HepG2 (cell line): ENCODE data around the gene RBM28. TPM values are rescaled to one million over a fixed set of nuclear protein-coding genes. Genes with fewer than 3 reads are reported as not detected.

Experiments
- ATAC-seq: fragments of 200-7000 bp; cut with Tn5 transposase; 3 replicates; pipeline ENCODE4 v1.9.1; 2020; ENCODE audit warnings: mild to moderate bottlenecking, moderate library complexity
- BruUV-seq: library from RNA; stranded (reverse); fragments of 400-500 nt; replicated peaks from 2 replicates; lab custom pipeline; 2021; lab: Mats Ljungman, UMichigan
- CTCF ChIA-PET: fragments of 300-600 bp; formaldehyde crosslinking; extraction: SDS; loops from one replicate; lab custom pipeline; 2021; ENCODE audit warnings: low total read pairs, inconsistent platforms, low intra/inter-chr PET ratio; lab: Yijun Ruan, JAX
- POLR2A ChIA-PET: fragments of 350-600 bp; sonication (Branson Sonifier 250); formaldehyde crosslinking; loops from one replicate; lab custom pipeline; 2020; ENCODE audit warnings: antibody characterized with exemption, inconsistent platforms; lab: Yijun Ruan, JAX
- DNase-seq: peaks from one replicate; pipeline ENCODE4 v3.0.0-alpha.2; 2015; ENCODE audit warnings: low spot score
- FAIRE-seq: peaks from 3 replicates; lab custom pipeline; 2011; peaks lifted over from hg19 to GRCh38; lab: Jason Lieb, UNC
- H2AFZ ChIP-seq: one replicate; pipeline ENCODE4 v1.6.1; 2011; ENCODE audit warnings: low read length, inconsistent platforms
- H3K27ac ChIP-seq: fragments of 300-600 bp; 3 replicates; pipeline ENCODE4 v1.8.0; 2011; ENCODE audit warnings: mixed run types, mild to moderate bottlenecking, mixed read lengths, low read length, inconsistent platforms; ENCODE audit not compliant: insufficient read depth; ENCODE audit errors: extremely low read length
- H3K27me3 ChIP-seq, 2 experiments: fragments of 200-600 bp in 1 of 2; 2 replicates in 1 of 2; 3 replicates in 1 of 2; pipeline versions ENCODE4 v1.6.0 to v1.8.0; 2011; ENCODE audit warnings: low read length in 2 of 2, mild to moderate bottlenecking in 2 of 2, moderate library complexity in 2 of 2, inconsistent platforms in 1 of 2; ENCODE audit not compliant: insufficient read depth in 2 of 2, control insufficient read depth in 1 of 2
- H3K36me3 ChIP-seq, 2 experiments: fragments of 200-600 bp in 1 of 2; replicated peaks in 1 of 2; 2 replicates in 1 of 2; 3 replicates in 1 of 2; pipeline versions ENCODE4 v1.5.1 to v1.8.0; 2011; ENCODE audit warnings: low read length in 2 of 2, inconsistent platforms in 1 of 2; ENCODE audit not compliant: insufficient read depth in 2 of 2, control insufficient read depth in 1 of 2
- H3K4me1 ChIP-seq: 2 replicates; pipeline ENCODE4 v1.5.1; 2012; ENCODE audit warnings: low read length, inconsistent platforms; ENCODE audit not compliant: insufficient read depth
- H3K4me2 ChIP-seq: 2 replicates; pipeline ENCODE4 v1.6.0; 2011; ENCODE audit warnings: low read depth, low read length, inconsistent platforms
- H3K4me3 ChIP-seq, 3 experiments: fragments of 200-600 bp in 1 of 3; sonication (generic), shearing (Covaris generic) in 1 of 3; replicated peaks in 1 of 3; 2 replicates each; pipeline ENCODE4 v1.5.1; 2011 to 2016; ENCODE audit warnings: low read length in 3 of 3, inconsistent platforms in 2 of 3, low read depth in 2 of 3, mild to moderate bottlenecking in 2 of 3, control low read depth in 1 of 3, mixed read lengths in 1 of 3; ENCODE audit not compliant: insufficient read depth in 1 of 3
- H3K79me2 ChIP-seq: one replicate; pipeline ENCODE4 v1.6.1; 2011; ENCODE audit warnings: low read length, inconsistent platforms; ENCODE audit not compliant: insufficient read depth
- H3K9ac ChIP-seq: 2 replicates; pipeline ENCODE4 v1.6.0; 2011; ENCODE audit warnings: mild to moderate bottlenecking, low read depth, low read length, inconsistent platforms; ENCODE audit not compliant: insufficient read depth
- H3K9me3 ChIP-seq: 2 replicates; pipeline ENCODE4 v1.5.1; 2012; ENCODE audit warnings: mild to moderate bottlenecking, low read length
- H4K20me1 ChIP-seq: 2 replicates; pipeline ENCODE4 v1.6.0; 2011; ENCODE audit warnings: inconsistent platforms, mild to moderate bottlenecking, low read length, moderate library complexity; ENCODE audit not compliant: insufficient read depth
- AGO2 ChIP-seq: fragments of 200-400 bp; formaldehyde crosslinking; optimal IDR thresholded peaks from 2 replicates; pipeline ENCODE3; 2017; ENCODE audit warnings: mild to moderate bottlenecking, low read depth, low read length, moderate library complexity
- CC2D1A ChIP-seq: sonication (generic); formaldehyde crosslinking; IDR thresholded peaks from 2 replicates; pipeline ENCODE4 v1.8.1; 2023; ENCODE audit warnings: mild to moderate bottlenecking, missing genetic modification reagents
- CHD2 ChIP-seq: IDR thresholded peaks from 2 replicates; pipeline ENCODE4 v1.6.1; 2011; ENCODE audit warnings: low read depth, low read length, improper control_type of control experiment
- E2F2 ChIP-seq: sonication (generic); formaldehyde crosslinking; IDR thresholded peaks from 2 replicates; pipeline ENCODE4 v1.4.0; 2020; ENCODE audit warnings: missing genetic modification reagents, borderline replicate concordance
- KDM6A ChIP-seq: IDR thresholded peaks from 2 replicates; pipeline ENCODE4 v1.6.1; 2016; ENCODE audit warnings: low read depth
- MED13 ChIP-seq: sonication (generic); formaldehyde crosslinking; IDR thresholded peaks from 2 replicates; pipeline ENCODE4 v1.5.0; 2020; ENCODE audit warnings: missing genetic modification reagents
- MTF2 ChIP-seq: sonication (generic); formaldehyde crosslinking; IDR thresholded peaks from 2 replicates; pipeline ENCODE4 v1.5.0; 2020; ENCODE audit warnings: missing genetic modification reagents, borderline replicate concordance
- NCOA1 ChIP-seq: sonication (generic); formaldehyde crosslinking; IDR thresholded peaks from 2 replicates; pipeline ENCODE4 v1.9.0; 2021; ENCODE audit warnings: missing genetic modification reagents
- NFYB ChIP-seq: sonication (generic); formaldehyde crosslinking; IDR thresholded peaks from 2 replicates; pipeline ENCODE4 v1.4.0; 2020; ENCODE audit warnings: missing genetic modification reagents
- PCBP2 ChIP-seq: fragments of 200-400 bp; formaldehyde crosslinking; optimal IDR thresholded peaks from 2 replicates; pipeline ENCODE3; 2018; ENCODE audit warnings: low read length, low read depth; ENCODE audit not compliant: poor library complexity, severe bottlenecking
- SOX5 ChIP-seq: IDR thresholded peaks from 2 replicates; pipeline ENCODE4 v1.6.1; 2016; ENCODE audit warnings: borderline replicate concordance
- TAF15 ChIP-seq: fragments of 200-400 bp; formaldehyde crosslinking; IDR thresholded peaks from one replicate; pipeline ENCODE4 v1.6.1; 2018; ENCODE audit warnings: mild to moderate bottlenecking, low read depth, low read length; ENCODE audit not compliant: poor library complexity, severe bottlenecking
- TCF12 ChIP-seq, 2 experiments: fragments of 450-650 bp in 1 of 2; sonication (generic) in 1 of 2; formaldehyde crosslinking in 1 of 2; IDR thresholded peaks; 2 replicates each; pipeline versions ENCODE4 v1.6.1 to v1.8.0; 2017 to 2022; ENCODE audit warnings: antibody characterized with exemption in 1 of 2, mild to moderate bottlenecking in 1 of 2, missing genetic modification reagents in 1 of 2, moderate library complexity in 1 of 2
- ZNF382 ChIP-seq: sonication (generic); formaldehyde crosslinking; IDR thresholded peaks from 2 replicates; pipeline ENCODE4 v1.5.0; 2020; ENCODE audit warnings: missing genetic modification reagents, mild to moderate bottlenecking, borderline replicate concordance
- ZNF530 ChIP-seq: sonication (generic); formaldehyde crosslinking; IDR thresholded peaks from 2 replicates; pipeline ENCODE4 v1.5.0; 2020; ENCODE audit warnings: low read depth, mild to moderate bottlenecking, missing genetic modification reagents
- ZNF569 ChIP-seq: sonication (generic); formaldehyde crosslinking; IDR thresholded peaks from 2 replicates; pipeline ENCODE4 v1.5.0; 2020; ENCODE audit warnings: mild to moderate bottlenecking, missing genetic modification reagents, moderate library complexity, borderline replicate concordance
- ZNF670 ChIP-seq: sonication (generic); formaldehyde crosslinking; IDR thresholded peaks from 2 replicates; pipeline ENCODE4 v1.8.0; 2022; ENCODE audit warnings: mild to moderate bottlenecking, missing genetic modification reagents, borderline replicate concordance
- WGBS: methylation state at CpG from one replicate; pipeline ENCODE4 v1.1.6; 2017; ENCODE audit warnings: low lambda C conversion rate; 5-methylcytosine and 5-hydroxymethylcytosine counted together
- in situ Hi-C: cut with HindIII; loops from 2 replicates; pipeline ENCODE4 v1.10.0; 2017; ENCODE audit warnings: low pct_unique_long_range_greater_than_20kb; ENCODE audit not compliant: extremely low pct_ligation_motif_present
- intact Hi-C: fragments of 100-400 bp; cut with micrococcal nuclease; formaldehyde crosslinking; loops from one replicate; pipeline ENCODE4 v1.10.0; 2022; ENCODE audit not compliant: unreplicated experiment
- polyA plus RNA-seq, 8 experiments: library from polyadenylated mRNA; depleted of rRNA in 3 of 8; stranded (reverse) in 7 of 8; unstranded in 1 of 8; fragments of >200 nt; fragmentation: Illumina TruSeq in 4 of 8; extraction: Trizol in 4 of 8; gene quantifications; 2 replicates each; pipeline versions ENCODE4 v1.2.1 to v1.2.3, GENCODE V29; 2011 to 2016; ENCODE audit warnings: low read depth in 4 of 8, missing spikeins in 1 of 8, mixed read lengths in 1 of 8; ENCODE audit not compliant: insufficient read depth in 1 of 8
- total RNA-seq, 5 experiments: library from RNA; depleted of rRNA; stranded (reverse); fragments of >200 nt; fragmentation: Illumina TruSeq; extraction: Trizol; gene quantifications; 2 replicates each; pipeline ENCODE4 v1.2.3, GENCODE V29; 2016; ENCODE audit warnings: low read depth in 1 of 5

RBM28 gene
- total and polyA plus RNA-seq, 2 of the 13 experiments (the other 11 are each of a cell fraction or from before 2014, with no cell fraction given) = 20.5 to 49.0 TPM

DNA sequence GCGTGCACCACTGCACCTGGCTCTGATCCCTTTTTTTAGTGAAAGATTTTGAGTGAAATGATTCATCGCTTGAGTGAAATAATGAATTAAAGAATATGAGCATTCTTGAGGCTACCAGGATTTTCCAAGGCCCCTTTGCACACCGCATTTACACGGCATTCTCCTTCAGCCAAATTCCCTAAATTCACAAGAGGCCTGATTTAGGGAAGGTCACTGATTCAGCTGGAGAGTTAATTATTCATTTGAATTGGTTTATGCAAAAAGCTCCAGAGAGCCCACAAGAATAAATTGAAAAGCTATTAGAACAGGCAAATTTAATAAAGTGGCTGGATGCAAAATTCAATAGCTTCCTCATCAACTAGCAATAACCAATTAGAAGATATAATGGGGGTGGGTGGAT, 56.2 kb downstream of the RBM28 start:
- WGBS = 94% methylated on average over 4 of the region's 4 CpGs
- no peaks in the 10 kb centered on the region for H3K4me1 ChIP-seq
- no TSS peak for BruUV-seq
- no peaks in the 10 kb centered on the region for H4K20me1 ChIP-seq
- intact Hi-C loops = no loop called here
- TF ChIP-seq MTF2 = no peak
- TF ChIP-seq TAF15 = no peak
- no peak for TF ChIP-seq NFYB (CRISPR knock-in tag)
- no peak for TF ChIP-seq MED13 (CRISPR knock-in tag)
- no peak for TF ChIP-seq TCF12 (IDR thresholded peaks at IDR 0.05)
- no peak for TF ChIP-seq TCF12 (CRISPR knock-in tag; IDR thresholded peaks at IDR 0.05)
- TF ChIP-seq, all 625 proteins: peak for 0
- no peaks in the 10 kb centered on the region for H3K36me3 ChIP-seq
- in situ Hi-C loops = no loop called here
- H3K4me3 ChIP-seq = no peak overlapping the region
- ChIA-PET CTCF (no interaction called here), POLR2A (no interaction called here)
- DNase-seq (no peak), ATAC-seq (no peak), FAIRE-seq (no peak)
- H2AFZ ChIP-seq = no peak overlapping the region
- H3K4me2 ChIP-seq = no peak overlapping the region
- H3K79me2 ChIP-seq = no peaks in the 10 kb centered on the region
- no peaks in the 10 kb centered on the region for H3K27me3 ChIP-seq
- H3K9ac ChIP-seq = no peak overlapping the region
- H3K9me3 ChIP-seq = no peaks in the 10 kb centered on the region
- no peak overlapping the region for H3K27ac ChIP-seq

DNA sequence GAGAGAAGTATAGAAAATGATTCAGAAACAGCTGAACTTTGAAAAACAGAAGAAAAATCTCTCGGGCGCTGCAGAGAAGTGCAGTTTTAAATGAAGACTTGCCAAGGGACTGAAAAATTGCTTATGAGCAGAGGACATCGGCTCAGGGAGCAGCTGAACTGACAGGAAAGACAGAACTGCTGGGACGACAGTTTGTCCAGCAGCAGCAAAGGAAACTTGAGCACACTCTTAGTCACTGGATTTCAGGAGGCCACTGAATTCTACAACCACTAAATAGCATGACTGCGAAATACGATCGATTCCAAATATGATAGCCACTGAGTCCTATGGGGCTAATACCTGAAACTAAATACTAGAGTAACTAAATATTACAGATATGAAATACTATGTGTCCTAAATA, 59.6 kb downstream of the RBM28 start:
- no TSS peak for BruUV-seq
- H2AFZ ChIP-seq = no peak overlapping the region
- POLR2A ChIA-PET = no interaction called here
- in situ Hi-C loops = no loop called here
- no peak overlapping the region for H3K9ac ChIP-seq
- no peaks in the 10 kb centered on the region for H4K20me1 ChIP-seq
- no peaks in the 10 kb centered on the region for H3K36me3 ChIP-seq
- H3K27me3 ChIP-seq = no peaks in the 10 kb centered on the region
- no peak overlapping the region for H3K4me2 ChIP-seq
- DNase-seq (no peak), ATAC-seq (no peak), FAIRE-seq (no peak)
- CTCF ChIA-PET = no interaction called here
- H3K79me2 ChIP-seq = no peaks in the 10 kb centered on the region
- H3K9me3 ChIP-seq = peaks cover 8% of the 10 kb centered on the region; the same call in 1 of the 2 replicates
- intact Hi-C loops = no loop called here
- no peak overlapping the region for H3K27ac ChIP-seq
- TF ChIP-seq KDM6A (CRISPR knock-in tag) (no peak), CC2D1A (CRISPR knock-in tag) (no peak), PCBP2 (no peak), AGO2 (no peak), TAF15 (no peak), ZNF569 (no peak), ZNF670 (CRISPR knock-in tag) (no peak), ZNF530 (CRISPR knock-in tag) (no peak), SOX5 (no peak), CHD2 (no peak), E2F2 (CRISPR knock-in tag) (no peak), ZNF382 (CRISPR knock-in tag) (no peak), NCOA1 (CRISPR knock-in tag) (no peak)
- 71% methylated on average over 7 of the region's 7 CpGs for WGBS
- no peaks in the 10 kb centered on the region for H3K4me1 ChIP-seq
- no peak overlapping the region for H3K4me3 ChIP-seq
